Measurements from ENCODE around the gene SASH3.

Gene SASH3

GRCh38 chrX:129773649-129774458, 5.9 kb upstream of the SASH3 start:
- no peak overlapping the region for H2BK120ac ChIP-seq (ENCODE audit: low read depth, low read length)
- no CpG with 5 or more reads among the region's 4 CpGs for WGBS, 2 donors (ENCODE audit: extremely low coverage in 2 of 2, insufficient read length in 2 of 2, insufficient replicate concordance in 1 of 2)
- no peak overlapping the region for H4K91ac ChIP-seq (ENCODE audit: low read depth, low read length, poor library complexity)
- H3K4me2 ChIP-seq (ENCODE audit: insufficient read depth, low read length, poor library complexity, severe bottlenecking), result no peak overlapping the region
- no peak overlapping the region for H2BK5ac ChIP-seq (ENCODE audit: low read length)
- H3K23ac ChIP-seq (ENCODE audit: low read depth, low read length, poor library complexity), result no peak overlapping the region
- no peaks in the 10 kb centered on the region for H3K36me3 ChIP-seq (replicated peaks in 1 of 2; ENCODE audit: control insufficient read depth in 2 of 2, insufficient read depth in 2 of 2, low read length in 2 of 2)
- H2BK15ac ChIP-seq (ENCODE audit: low read length), result no peak overlapping the region
- no peak overlapping the region for H3K14ac ChIP-seq (ENCODE audit: low read length)
- no peak overlapping the region for H2BK12ac ChIP-seq (ENCODE audit: low read length)
- no peaks in the 10 kb centered on the region for H3K27me3 ChIP-seq (ENCODE audit: control insufficient read depth in 3 of 3, insufficient read depth in 3 of 3, low read depth in 1 of 3, low read length in 3 of 3)
- H3K9ac ChIP-seq (ENCODE audit: low read depth, low read length, poor library complexity), result no peak overlapping the region
- H3K18ac ChIP-seq (ENCODE audit: low read length), result no peak overlapping the region
- H4K8ac ChIP-seq (ENCODE audit: low read depth, low read length), result no peak overlapping the region
- DNase-seq (ENCODE audit: low spot score), result no peak
- H3K4me3 ChIP-seq (ENCODE audit: low read length in 2 of 2), result no peak overlapping the region
- no peaks in the 10 kb centered on the region for H3K79me1 ChIP-seq (ENCODE audit: low read depth, low read length)
- H2AK5ac ChIP-seq (ENCODE audit: low read depth, low read length), result no peak overlapping the region
- H3K9me3 ChIP-seq (replicated peaks in 1 of 2; ENCODE audit: control insufficient read depth in 2 of 2, insufficient read depth in 1 of 2, low read depth in 1 of 2, low read length in 2 of 2), result no peaks in the 10 kb centered on the region
- no peak overlapping the region for H3K27ac ChIP-seq (replicated peaks; ENCODE audit: low read length)
- H3K4ac ChIP-seq (ENCODE audit: low read length), result no peak overlapping the region
- H2AFZ ChIP-seq (ENCODE audit: low read length), result no peak overlapping the region
- peaks cover 0 to 3% of the 10 kb centered on the region in 2 donors for H3K4me1 ChIP-seq (ENCODE audit: control insufficient read depth in 2 of 2, insufficient read depth in 1 of 2, low read depth in 1 of 2, low read length in 2 of 2)

GRCh38 chrX:129777218-129778030, 2.3 kb upstream of the SASH3 start:
- H3K79me1 ChIP-seq (ENCODE audit: low read depth, low read length), result no peaks in the 10 kb centered on the region
- no peaks in the 10 kb centered on the region for H3K9me3 ChIP-seq (replicated peaks in 1 of 2; ENCODE audit: control insufficient read depth in 2 of 2, insufficient read depth in 1 of 2, low read depth in 1 of 2, low read length in 2 of 2)
- no peak for DNase-seq (ENCODE audit: low spot score)
- H2BK12ac ChIP-seq (ENCODE audit: low read length), result no peak overlapping the region
- no peak overlapping the region for H3K4me3 ChIP-seq (ENCODE audit: low read length in 2 of 2)
- no peak overlapping the region for H4K91ac ChIP-seq (ENCODE audit: low read depth, low read length, poor library complexity)
- H3K27me3 ChIP-seq (ENCODE audit: control insufficient read depth in 3 of 3, insufficient read depth in 3 of 3, low read depth in 1 of 3, low read length in 3 of 3), result no peaks in the 10 kb centered on the region
- no peak overlapping the region for H2AK5ac ChIP-seq (ENCODE audit: low read depth, low read length)
- H3K27ac ChIP-seq (replicated peaks; ENCODE audit: low read length), result no peak overlapping the region
- no peak overlapping the region for H3K23ac ChIP-seq (ENCODE audit: low read depth, low read length, poor library complexity)
- H3K9ac ChIP-seq (ENCODE audit: low read depth, low read length, poor library complexity), result no peak overlapping the region
- H2BK5ac ChIP-seq (ENCODE audit: low read length), result no peak overlapping the region
- no CpG with 5 or more reads among the region's 30 CpGs for WGBS, 2 donors (ENCODE audit: extremely low coverage in 2 of 2, insufficient read length in 2 of 2, insufficient replicate concordance in 1 of 2)
- H3K36me3 ChIP-seq (replicated peaks in 1 of 2; ENCODE audit: control insufficient read depth in 2 of 2, insufficient read depth in 2 of 2, low read length in 2 of 2), result no peaks in the 10 kb centered on the region
- H3K4me1 ChIP-seq (ENCODE audit: control insufficient read depth in 2 of 2, insufficient read depth in 1 of 2, low read depth in 1 of 2, low read length in 2 of 2), result peaks cover 2% of the 10 kb centered on the region in 2 donors
- H2BK120ac ChIP-seq (ENCODE audit: low read depth, low read length), result no peak overlapping the region
- no peak overlapping the region for H2BK15ac ChIP-seq (ENCODE audit: low read length)
- no peak overlapping the region for H3K14ac ChIP-seq (ENCODE audit: low read length)
- no peak overlapping the region for H3K4me2 ChIP-seq (ENCODE audit: insufficient read depth, low read length, poor library complexity, severe bottlenecking)
- no peak overlapping the region for H3K4ac ChIP-seq (ENCODE audit: low read length)
- no peak overlapping the region for H2AFZ ChIP-seq (ENCODE audit: low read length)
- no peak overlapping the region for H3K18ac ChIP-seq (ENCODE audit: low read length)
- no peak overlapping the region for H4K8ac ChIP-seq (ENCODE audit: low read depth, low read length)

- Histone ChIP-seq H3K4ac (ENCODE audit: low read length) (no peak overlapping the region), H3K27ac (replicated peaks; ENCODE audit: low read length) (no peak overlapping the region), H3K79me1 (ENCODE audit: low read depth, low read length) (no peaks in the 10 kb centered on the region), H3K9ac (ENCODE audit: low read depth, low read length, poor library complexity) (no peak overlapping the region), H2BK120ac (ENCODE audit: low read depth, low read length) (no peak overlapping the region), H4K8ac (ENCODE audit: low read depth, low read length) (no peak overlapping the region), H2BK5ac (ENCODE audit: low read length) (no peak overlapping the region), H2AK5ac (ENCODE audit: low read depth, low read length) (no peak overlapping the region), H3K4me1 (ENCODE audit: control insufficient read depth in 2 of 2, insufficient read depth in 1 of 2, low read depth in 1 of 2, low read length in 2 of 2) (peaks cover 1 to 2% of the 10 kb centered on the region in 2 donors), H3K14ac (ENCODE audit: low read length) (peak overlapping the region; percentile 56), H3K4me3 (ENCODE audit: low read length in 2 of 2) (no peak overlapping the region), H4K91ac (ENCODE audit: low read depth, low read length, poor library complexity) (no peak overlapping the region), H3K36me3 (replicated peaks in 1 of 2; ENCODE audit: control insufficient read depth in 2 of 2, insufficient read depth in 2 of 2, low read length in 2 of 2) (no peaks in the 10 kb centered on the region), H3K18ac (ENCODE audit: low read length) (no peak overlapping the region), H2BK12ac (ENCODE audit: low read length) (no peak overlapping the region), H3K4me2 (ENCODE audit: insufficient read depth, low read length, poor library complexity, severe bottlenecking) (no peak overlapping the region), H2AFZ (ENCODE audit: low read length) (no peak overlapping the region), H3K23ac (ENCODE audit: low read depth, low read length, poor library complexity) (no peak overlapping the region), H3K9me3 (replicated peaks in 1 of 2; ENCODE audit: control insufficient read depth in 2 of 2, insufficient read depth in 1 of 2, low read depth in 1 of 2, low read length in 2 of 2) (no peaks in the 10 kb centered on the region), H2BK15ac (ENCODE audit: low read length) (no peak overlapping the region), H3K27me3 (ENCODE audit: control insufficient read depth in 3 of 3, insufficient read depth in 3 of 3, low read depth in 1 of 3, low read length in 3 of 3) (no peaks in the 10 kb centered on the region)
- no peak for DNase-seq (ENCODE audit: low spot score)
- WGBS, 2 donors (ENCODE audit: extremely low coverage in 2 of 2, insufficient read length in 2 of 2, insufficient replicate concordance in 1 of 2), result no CpG with 5 or more reads among the region's 7 CpGs
Observed at GRCh38 chrX:129779086-129779672, 570 bp upstream of the SASH3 start.

Measured in neuronal stem cell (in vitro differentiated cells).